Measurements from ENCODE around the gene KIFC3. TPM values are rescaled to one million over a fixed set of nuclear protein-coding genes. Genes with fewer than 3 reads are reported as not detected.
A peak's percentile ranks its signal among the peaks of the same experiment; 100 is the strongest.

The KIFC3 gene
- total RNA-seq, 5 donors from 2014 or later (not counting 1 experiment from before 2014, with no cell fraction given): 0.78 to 4.1 (median 2.7) TPM

DNA sequence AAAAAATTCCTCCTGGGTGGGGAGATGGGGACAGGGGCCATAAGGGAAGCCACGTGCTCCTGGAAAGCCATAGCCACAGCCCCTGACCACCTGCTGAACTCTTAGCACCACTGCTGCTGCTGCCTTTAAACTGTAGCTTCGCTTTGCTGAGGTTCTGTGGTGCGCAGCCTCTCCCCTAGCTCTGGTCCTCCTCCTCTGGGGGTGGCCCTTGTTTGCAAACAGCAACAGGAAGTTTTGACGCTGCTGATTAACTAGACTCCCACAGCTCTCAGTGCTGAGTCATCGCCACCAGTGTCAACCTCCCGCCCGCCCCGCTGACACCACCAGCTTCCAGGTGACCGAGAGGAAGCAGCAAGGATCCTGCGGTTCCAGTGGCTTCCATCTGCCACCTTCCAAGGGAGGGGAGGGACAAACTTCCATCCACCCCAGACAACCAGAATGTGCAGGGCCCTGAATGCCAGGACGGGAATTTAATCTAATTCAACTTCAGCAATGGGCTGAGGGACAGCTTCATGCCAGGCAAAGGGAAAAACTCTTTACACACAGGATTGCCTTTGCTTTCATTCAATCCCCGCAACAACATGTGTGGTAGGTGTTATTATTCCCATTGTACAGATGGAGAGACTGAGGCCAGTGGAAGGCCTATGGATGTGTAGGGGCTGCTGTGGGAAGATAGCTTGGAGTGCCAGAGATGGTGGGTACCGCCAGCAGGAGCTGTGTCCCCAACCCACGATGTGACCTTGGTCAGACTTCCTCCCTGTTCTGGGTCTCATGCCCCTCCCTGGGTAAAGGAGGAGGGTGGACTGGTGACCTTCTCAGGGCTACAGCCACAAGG is 8.1 kb upstream of the KIFC3 start:
- H3K4me1 Mint-ChIP-seq: peaks cover 19 to 39% (median 31%) of the 10 kb centered on the region in 3 donors
- H3K9me3 Mint-ChIP-seq: no peaks in the 10 kb centered on the region
- peak; percentile 46 to 87 (median 70) for DNase-seq
- H3K4me3 Mint-ChIP-seq: peak overlapping the region; percentile 1 to 50 (median 19)
- no peak overlapping the region for H3K4me3 ChIP-seq (ENCODE audit: control insufficient read depth in 1 of 2, extremely low read depth in 1 of 2, low read length in 1 of 2)
- H3K9me3 ChIP-seq: no peaks in the 10 kb centered on the region
- H3K27me3 Mint-ChIP-seq: peaks cover 11 to 33% of the 10 kb centered on the region in 2 donors
- peaks cover 0 to 19% of the 10 kb centered on the region in 2 experiments for H3K27me3 ChIP-seq (replicated peaks in 1 of 2; ENCODE audit: control insufficient read depth in 2 of 2, extremely low read depth in 1 of 2, insufficient read depth in 2 of 2, low read length in 1 of 2)
- 15% methylated on average over 12 of the region's 14 CpGs for WGBS (ENCODE audit: insufficient coverage)
- peak overlapping the region; percentile 54 for H3K27ac ChIP-seq (ENCODE audit: low read length)
- no peaks in the 10 kb centered on the region for H3K36me3 ChIP-seq (ENCODE audit: control insufficient read depth in 2 of 2, extremely low read depth in 1 of 2, insufficient read depth in 1 of 2, low read length in 1 of 2)
- peak; percentile 96 to 99 (median 97) for ATAC-seq (replicated peaks in 1 of 4)
- POLR2A ChIA-PET: interaction anchor here in 1 of 2 donors (0.6 to 1.0 kb wide), 2 partner anchors 39 to 74 kb away, joined by 3 read pairs; no protein-coding TSS in a partner anchor
- H3K27ac Mint-ChIP-seq: peak overlapping the region; percentile 90
- no peaks in the 10 kb centered on the region for H3K36me3 Mint-ChIP-seq
- peaks cover 2 to 46% of the 10 kb centered on the region in 2 experiments for H3K4me1 ChIP-seq (ENCODE audit: control insufficient read depth in 1 of 2, extremely low read depth in 1 of 2, insufficient read depth in 2 of 2, low read length in 2 of 2)
- CTCF ChIA-PET: interaction anchor here in 1 of 2 donors (0.6 to 1.2 kb wide), 4 partner anchors 11 to 209 kb away, joined by 3 to 5 read pairs (median 4); no protein-coding TSS in a partner anchor

DNA sequence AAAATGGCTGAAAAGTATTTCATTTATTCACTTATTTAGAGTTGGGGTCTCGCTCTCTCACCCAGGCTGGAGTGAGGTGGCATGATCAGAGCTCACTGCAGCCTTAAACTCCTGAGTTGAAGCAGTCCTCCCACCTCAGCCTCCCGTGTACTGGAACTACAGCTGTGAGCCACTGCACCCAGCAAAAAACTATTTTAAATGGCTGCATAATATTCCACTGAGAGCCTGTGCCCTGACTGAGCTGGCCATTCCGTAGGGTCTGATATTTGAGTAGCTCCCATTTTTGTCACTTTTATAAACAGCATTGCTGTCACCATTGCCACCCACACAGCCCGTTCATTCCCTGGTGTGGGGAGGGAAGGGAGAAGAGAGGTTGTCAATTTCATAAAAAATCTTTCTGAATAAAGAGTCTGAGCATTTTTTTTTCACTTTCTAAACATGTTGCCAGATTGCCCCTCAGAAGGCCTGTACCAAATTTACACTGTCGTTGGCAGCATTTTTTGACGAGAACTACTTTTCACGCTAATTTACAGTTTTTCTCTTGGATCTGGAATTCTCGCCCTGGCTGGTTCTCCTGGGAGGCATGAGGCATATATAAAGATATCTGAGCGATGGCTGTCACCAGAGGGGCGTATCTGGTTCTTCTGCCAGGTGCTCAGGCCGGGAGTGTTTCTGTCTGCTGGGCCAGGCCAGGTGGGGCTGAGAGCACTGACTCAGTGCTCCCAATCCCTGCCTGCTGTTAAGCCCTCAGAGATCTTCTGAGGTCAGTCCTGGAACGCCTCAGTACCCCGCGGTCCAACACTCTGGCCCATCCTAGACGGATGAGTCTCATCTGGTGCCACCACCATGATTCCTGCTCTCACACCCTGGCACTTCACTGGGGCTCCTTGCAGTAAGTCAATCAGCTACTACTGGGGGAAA is 7.2 kb upstream of the KIFC3 start:
- ChIA-PET CTCF (interaction anchor here in 1 of 2 donors (0.7 to 1.2 kb wide), 3 partner anchors 10 to 208 kb away, joined by 4 to 5 read pairs (median 4); no protein-coding TSS in a partner anchor), POLR2A (interaction anchor here in 1 of 2 donors (0.6 to 1.0 kb wide), 2 partner anchors 40 to 73 kb away, joined by 3 read pairs; no protein-coding TSS in a partner anchor)
- peak overlapping the region; percentile 90 for H3K27ac Mint-ChIP-seq
- peaks cover 11 to 33% of the 10 kb centered on the region in 2 donors for H3K27me3 Mint-ChIP-seq
- Histone ChIP-seq H3K4me1 (ENCODE audit: control insufficient read depth in 1 of 2, extremely low read depth in 1 of 2, insufficient read depth in 2 of 2, low read length in 2 of 2) (peaks cover 2 to 37% of the 10 kb centered on the region in 2 experiments), H3K36me3 (ENCODE audit: control insufficient read depth in 2 of 2, extremely low read depth in 1 of 2, insufficient read depth in 1 of 2, low read length in 1 of 2) (no peaks in the 10 kb centered on the region), H3K9me3 (no peaks in the 10 kb centered on the region), H3K27ac (ENCODE audit: low read length) (peak overlapping the region; percentile 54), H3K27me3 (replicated peaks in 1 of 2; ENCODE audit: control insufficient read depth in 2 of 2, extremely low read depth in 1 of 2, insufficient read depth in 2 of 2, low read length in 1 of 2) (peaks cover 0 to 19% of the 10 kb centered on the region in 2 experiments), H3K4me3 (ENCODE audit: control insufficient read depth in 1 of 2, extremely low read depth in 1 of 2, low read length in 1 of 2) (no peak overlapping the region)
- no peaks in the 10 kb centered on the region for H3K9me3 Mint-ChIP-seq
- DNase-seq (no peak), ATAC-seq (replicated peaks in 1 of 4) (peak in 2 of 4 experiments; percentile 3 to 7)
- peak overlapping the region; percentile 1 to 21 (median 19) for H3K4me3 Mint-ChIP-seq
- peaks cover 19 to 35% (median 31%) of the 10 kb centered on the region in 3 donors for H3K4me1 Mint-ChIP-seq
- no peaks in the 10 kb centered on the region for H3K36me3 Mint-ChIP-seq
- WGBS (ENCODE audit: insufficient coverage): 89% methylated on average over 8 of the region's 15 CpGs

DNA sequence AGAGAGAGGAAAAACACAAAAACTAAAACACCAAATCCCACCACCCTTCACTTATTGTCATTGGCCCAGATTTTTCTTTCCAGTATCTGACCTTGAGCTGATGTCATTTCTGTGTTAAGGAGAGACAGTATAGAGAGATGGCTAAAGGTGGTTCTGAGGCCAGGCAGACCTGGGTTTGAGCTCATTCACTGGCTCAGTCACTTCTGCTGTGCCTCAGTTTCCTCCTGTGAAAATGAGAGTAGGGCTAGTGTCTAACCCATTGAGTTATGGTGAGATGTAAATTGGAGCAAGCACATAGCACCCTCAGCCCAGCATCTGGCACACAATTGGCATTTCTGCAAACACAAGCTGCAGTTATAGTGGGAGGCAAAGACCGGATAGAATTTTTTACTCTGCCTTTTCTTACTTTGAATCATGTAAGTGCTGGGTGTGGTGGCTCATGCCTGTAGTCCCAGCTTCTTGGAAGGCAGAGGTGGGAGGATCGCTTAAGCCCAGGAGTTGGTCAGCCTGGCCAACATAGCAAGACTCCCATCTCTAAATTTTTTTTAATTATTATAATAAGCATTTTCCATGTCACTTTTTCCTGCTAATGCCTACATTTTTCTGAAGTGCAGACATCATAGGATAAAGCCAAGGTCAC is 6.4 kb upstream of the KIFC3 start:
- DNase-seq (no peak), ATAC-seq (replicated peaks in 1 of 4) (no peak)
- H3K27ac ChIP-seq (ENCODE audit: low read length): no peak overlapping the region
- Mint-ChIP-seq H3K27me3 (peaks cover 16 to 38% of the 10 kb centered on the region in 2 donors), H3K4me1 (peaks cover 19 to 35% (median 31%) of the 10 kb centered on the region in 3 donors), H3K36me3 (no peaks in the 10 kb centered on the region), H3K9me3 (no peaks in the 10 kb centered on the region), H3K4me3 (peak overlapping the region in 2 of 3 donors; percentile 27 to 46), H3K27ac (peak overlapping the region in 1 of 2 donors; percentile 74)
- ChIA-PET CTCF (interaction anchor here in 1 of 2 donors (0.7 kb wide), 1 partner anchor 613 kb away, joined by 6 read pairs; no protein-coding TSS in a partner anchor), POLR2A (no interaction called here)
- H3K36me3 ChIP-seq (ENCODE audit: control insufficient read depth in 2 of 2, extremely low read depth in 1 of 2, insufficient read depth in 1 of 2, low read length in 1 of 2): no peaks in the 10 kb centered on the region
- peaks cover 2 to 37% of the 10 kb centered on the region in 2 experiments for H3K4me1 ChIP-seq (ENCODE audit: control insufficient read depth in 1 of 2, extremely low read depth in 1 of 2, insufficient read depth in 2 of 2, low read length in 2 of 2)
- WGBS (ENCODE audit: insufficient coverage): no CpG with 5 or more reads among the region's 2 CpGs
- peak overlapping the region in 1 of 2 donors; percentile 45 for H3K4me3 ChIP-seq (ENCODE audit: control insufficient read depth in 1 of 2, extremely low read depth in 1 of 2, low read length in 1 of 2)
- peaks cover 0 to 19% of the 10 kb centered on the region in 2 experiments for H3K27me3 ChIP-seq (replicated peaks in 1 of 2; ENCODE audit: control insufficient read depth in 2 of 2, extremely low read depth in 1 of 2, insufficient read depth in 2 of 2, low read length in 1 of 2)
- no peaks in the 10 kb centered on the region for H3K9me3 ChIP-seq

DNA sequence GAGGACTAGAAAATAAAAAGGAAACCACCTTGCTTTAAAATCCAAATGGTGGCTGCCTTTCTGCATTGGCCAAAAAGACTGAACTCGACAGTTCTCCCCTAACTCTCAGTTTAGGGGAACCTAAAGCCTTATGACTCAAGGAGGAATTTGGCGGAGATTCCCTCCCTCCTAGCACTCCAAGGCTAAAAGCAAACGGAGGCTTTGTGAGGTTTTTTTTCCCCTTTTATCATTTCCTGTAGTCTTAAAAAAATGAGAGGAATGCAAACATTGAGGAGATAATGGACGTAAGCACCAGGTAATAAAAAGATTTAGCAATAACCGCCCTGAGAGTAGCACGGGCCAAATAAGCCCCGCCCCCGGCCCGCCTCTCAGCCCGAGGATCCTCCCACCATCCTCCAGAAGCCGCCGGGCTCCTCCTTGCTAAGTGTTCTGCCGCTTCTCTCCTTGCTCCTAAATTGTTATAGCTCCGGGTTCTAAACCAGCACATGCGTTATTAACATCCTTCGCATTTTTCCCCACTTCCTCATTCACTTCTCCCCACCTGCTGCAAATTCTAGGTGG is 5.8 kb upstream of the KIFC3 start:
- Histone ChIP-seq H3K9me3 (no peaks in the 10 kb centered on the region), H3K4me3 (ENCODE audit: control insufficient read depth in 1 of 2, extremely low read depth in 1 of 2, low read length in 1 of 2) (peak overlapping the region in 1 of 2 donors; percentile 45), H3K27me3 (replicated peaks in 1 of 2; ENCODE audit: control insufficient read depth in 2 of 2, extremely low read depth in 1 of 2, insufficient read depth in 2 of 2, low read length in 1 of 2) (peaks cover 0 to 24% of the 10 kb centered on the region in 2 experiments), H3K27ac (ENCODE audit: low read length) (no peak overlapping the region), H3K4me1 (ENCODE audit: control insufficient read depth in 1 of 2, extremely low read depth in 1 of 2, insufficient read depth in 2 of 2, low read length in 2 of 2) (peaks cover 2 to 41% of the 10 kb centered on the region in 2 experiments), H3K36me3 (ENCODE audit: control insufficient read depth in 2 of 2, extremely low read depth in 1 of 2, insufficient read depth in 1 of 2, low read length in 1 of 2) (no peaks in the 10 kb centered on the region)
- ChIA-PET CTCF (interaction anchor here in 1 of 2 donors (0.7 kb wide), 1 partner anchor 612 kb away, joined by 6 read pairs; no protein-coding TSS in a partner anchor), POLR2A (no interaction called here)
- WGBS (ENCODE audit: insufficient coverage): under 1% methylated on average over 10 of the region's 16 CpGs
- ATAC-seq (replicated peaks in 1 of 4) (peak; percentile 50 to 68 (median 55)), DNase-seq (peak in 31 of 35 experiments; percentile 17 to 73 (median 49))
- Mint-ChIP-seq H3K4me1 (peaks cover 20 to 39% (median 33%) of the 10 kb centered on the region in 3 donors), H3K9me3 (no peaks in the 10 kb centered on the region), H3K27me3 (peaks cover 19 to 41% of the 10 kb centered on the region in 2 donors), H3K27ac (peak overlapping the region in 1 of 2 donors; percentile 74), H3K4me3 (peak overlapping the region in 2 of 3 donors; percentile 27 to 46), H3K36me3 (no peaks in the 10 kb centered on the region)

DNA sequence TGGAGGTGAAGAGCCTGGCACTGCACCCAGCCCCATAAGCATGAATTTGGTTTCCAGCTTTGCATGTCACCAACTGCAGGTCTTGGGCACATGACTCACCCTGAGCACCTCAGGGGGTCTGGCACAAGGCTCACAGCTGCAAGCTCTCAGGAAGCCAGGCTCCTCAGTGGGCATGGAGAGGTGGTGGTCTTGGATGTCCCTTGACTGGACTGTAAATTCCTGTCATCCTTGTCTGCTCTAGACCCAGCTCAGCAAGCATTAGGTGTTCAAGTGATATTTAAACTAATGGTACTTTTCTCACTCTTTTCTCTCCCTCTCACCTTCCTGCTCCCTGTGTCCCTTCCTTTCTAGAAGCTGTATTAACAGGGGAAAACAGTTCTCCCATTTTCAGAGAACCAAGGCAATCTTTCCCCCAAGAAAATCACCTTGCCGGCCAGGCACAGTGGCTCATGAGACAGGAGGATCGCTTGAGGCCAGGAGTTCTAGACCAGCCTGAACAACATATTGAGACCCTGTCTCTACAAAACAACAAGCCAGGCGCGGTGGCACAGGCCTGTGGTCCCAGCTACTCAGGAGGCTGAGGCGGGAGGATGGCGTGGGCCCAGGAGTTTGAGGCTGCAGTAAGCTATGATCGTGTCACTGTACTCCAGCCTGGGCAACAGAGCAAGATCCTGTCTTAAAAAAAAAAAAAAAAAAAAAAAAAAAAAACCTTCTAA is 5.1 kb upstream of the KIFC3 start:
- ATAC-seq (replicated peaks in 1 of 4) (no peak), DNase-seq (no peak)
- Mint-ChIP-seq H3K4me3 (peak overlapping the region in 1 of 3 donors; percentile 27), H3K9me3 (no peaks in the 10 kb centered on the region), H3K27ac (no peak overlapping the region), H3K27me3 (peaks cover 25 to 47% of the 10 kb centered on the region in 2 donors), H3K4me1 (peaks cover 27 to 45% (median 39%) of the 10 kb centered on the region in 3 donors), H3K36me3 (no peaks in the 10 kb centered on the region)
- no peak overlapping the region for H3K4me3 ChIP-seq (ENCODE audit: control insufficient read depth in 1 of 2, extremely low read depth in 1 of 2, low read length in 1 of 2)
- POLR2A ChIA-PET: interaction anchor here in 1 of 2 donors (0.5 kb wide), 1 partner anchor 194 kb away, joined by 6 read pairs; no protein-coding TSS in a partner anchor
- H3K9me3 ChIP-seq: no peaks in the 10 kb centered on the region
- peaks cover 2 to 47% of the 10 kb centered on the region in 2 experiments for H3K4me1 ChIP-seq (ENCODE audit: control insufficient read depth in 1 of 2, extremely low read depth in 1 of 2, insufficient read depth in 2 of 2, low read length in 2 of 2)
- H3K36me3 ChIP-seq (ENCODE audit: control insufficient read depth in 2 of 2, extremely low read depth in 1 of 2, insufficient read depth in 1 of 2, low read length in 1 of 2): no peaks in the 10 kb centered on the region
- H3K27ac ChIP-seq (ENCODE audit: low read length): no peak overlapping the region
- WGBS (ENCODE audit: insufficient coverage): 66% methylated on average over 3 of the region's 7 CpGs
- peaks cover 0 to 30% of the 10 kb centered on the region in 2 experiments for H3K27me3 ChIP-seq (replicated peaks in 1 of 2; ENCODE audit: control insufficient read depth in 2 of 2, extremely low read depth in 1 of 2, insufficient read depth in 2 of 2, low read length in 1 of 2)
- CTCF ChIA-PET: no interaction called here

All from T-cell (primary cell).